GM21737 (cell line): Measurements from ENCODE around the gene PLSCR1.
"Not testable (repeated sequence)": the region's sequence is repeated elsewhere in the genome, so short reads cannot be mapped to it uniquely, and the experiment has no call there.

Experiments
- ATAC-seq: cut with Tn5 transposase; IDR thresholded peaks from one replicate; pipeline ENCODE4 v1.9.1; 2021; ENCODE audit warnings: mild to moderate bottlenecking, moderate library complexity; ENCODE audit not compliant: unreplicated experiment

The PLSCR1 gene

GRCh38 chr3:146550743-146551510, 6.5 kb upstream of the PLSCR1 start:
- peak; percentile 76 for ATAC-seq

DNA sequence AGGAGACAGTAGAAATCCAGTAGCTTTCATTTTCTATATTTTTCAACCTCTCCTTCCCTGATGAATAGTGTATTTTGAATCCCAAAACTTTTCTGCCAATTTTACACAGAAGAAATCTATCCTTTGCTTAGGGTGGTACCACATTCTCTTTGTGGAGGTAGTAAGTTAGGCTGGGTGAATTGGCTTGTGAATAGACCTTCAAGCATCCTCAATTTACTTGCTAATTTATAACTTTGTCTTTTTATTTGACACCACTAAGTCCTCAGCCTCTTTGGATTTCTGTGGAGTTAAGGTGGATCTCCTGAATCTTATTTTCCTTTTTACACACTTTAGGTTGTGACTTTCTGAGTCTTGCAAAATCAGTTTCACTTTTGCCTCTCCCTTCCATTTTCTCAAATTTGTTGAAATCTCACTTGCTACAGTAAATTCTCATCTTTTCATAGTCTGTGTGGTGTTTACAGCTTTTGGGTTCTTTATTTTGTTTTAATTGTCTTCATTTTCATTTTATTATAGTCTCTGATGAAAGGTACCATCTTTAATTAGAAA, 5.7 kb upstream of the PLSCR1 start:
- ATAC-seq: no peak

DNA sequence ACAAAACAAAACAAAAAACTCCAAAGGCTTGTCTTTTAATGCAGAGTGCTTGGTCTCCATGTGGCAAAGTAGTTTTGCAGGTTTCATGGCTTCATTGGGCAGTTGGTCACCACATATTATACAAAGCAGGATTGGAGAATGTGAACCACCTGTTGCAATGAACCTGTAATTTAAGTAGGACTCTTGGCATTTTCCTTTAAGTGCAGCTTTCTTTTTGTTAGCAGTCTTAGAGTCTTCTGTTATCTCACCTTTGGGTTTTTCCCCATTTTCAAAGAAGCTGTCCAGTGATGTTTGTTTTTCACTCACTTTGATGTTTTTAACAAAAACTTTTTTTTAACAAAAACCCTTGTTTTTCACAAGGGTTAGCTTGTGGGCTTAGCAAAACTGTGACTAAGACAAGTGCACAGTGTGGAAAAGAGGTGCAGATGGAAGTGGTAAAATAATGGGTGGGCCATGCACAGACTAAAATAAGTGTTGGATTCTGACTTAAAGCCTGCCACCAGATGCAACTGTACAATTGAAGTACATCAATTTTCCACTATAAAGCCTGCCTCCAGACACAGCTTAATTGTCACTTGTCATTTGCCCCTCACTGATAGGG, 2.9 kb upstream of the PLSCR1 start:
- no peak for ATAC-seq

DNA sequence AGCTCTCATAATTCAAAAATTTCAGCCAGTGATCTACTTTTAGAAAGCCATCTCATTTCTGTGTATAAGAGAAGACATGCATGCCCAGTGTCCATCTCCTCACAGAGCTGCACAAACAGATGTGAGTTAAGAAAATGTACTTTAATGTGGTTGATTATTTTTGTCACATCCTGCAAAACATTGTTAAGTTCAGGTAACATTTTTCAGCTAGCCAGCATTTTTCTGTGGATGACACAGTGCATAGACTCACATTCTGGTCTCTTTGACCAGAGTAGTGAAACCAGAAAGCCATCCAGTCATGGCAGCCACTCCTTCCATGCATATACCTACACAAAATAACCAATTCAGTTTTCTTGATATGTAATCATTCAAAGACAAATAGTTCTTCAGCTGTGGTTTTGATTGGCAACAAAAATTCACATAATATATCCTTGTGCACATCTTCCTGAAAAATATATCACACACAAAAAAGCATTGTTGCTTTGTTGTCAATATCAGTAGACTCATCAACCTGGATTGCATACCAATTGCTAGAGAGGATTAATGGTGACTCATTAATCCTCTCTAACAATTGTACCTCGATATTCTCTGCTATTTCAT, 2.1 kb upstream of the PLSCR1 start:
- no peak for ATAC-seq

DNA sequence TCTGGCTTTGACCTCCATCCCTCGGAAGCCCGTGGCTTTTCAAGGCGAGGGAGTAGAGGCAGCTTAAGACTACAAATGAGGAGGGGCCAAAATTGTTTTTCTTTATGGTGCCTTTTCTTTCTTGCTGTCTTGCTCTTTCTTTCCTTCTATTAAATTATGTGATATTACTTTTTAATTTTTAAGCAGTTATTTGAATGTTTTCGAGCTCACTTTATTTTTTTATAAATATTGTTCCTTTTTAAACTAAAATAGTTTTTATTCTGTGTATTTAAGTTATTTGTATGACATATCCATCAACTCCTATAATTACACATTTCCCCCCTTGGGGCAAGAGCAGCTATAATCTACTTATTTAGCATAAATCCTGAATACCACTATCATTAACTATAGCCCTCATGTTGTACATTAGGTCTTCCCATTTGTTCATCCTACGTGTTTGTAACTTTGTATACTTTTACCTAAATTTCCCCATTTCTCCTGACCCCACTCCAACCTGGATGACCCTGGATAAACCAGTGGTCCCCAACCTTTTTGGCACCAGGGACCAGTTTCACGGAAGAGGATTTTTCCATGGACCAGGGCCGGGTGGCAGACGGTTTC, 622 bp upstream of the PLSCR1 start:
- ATAC-seq: no peak

DNA sequence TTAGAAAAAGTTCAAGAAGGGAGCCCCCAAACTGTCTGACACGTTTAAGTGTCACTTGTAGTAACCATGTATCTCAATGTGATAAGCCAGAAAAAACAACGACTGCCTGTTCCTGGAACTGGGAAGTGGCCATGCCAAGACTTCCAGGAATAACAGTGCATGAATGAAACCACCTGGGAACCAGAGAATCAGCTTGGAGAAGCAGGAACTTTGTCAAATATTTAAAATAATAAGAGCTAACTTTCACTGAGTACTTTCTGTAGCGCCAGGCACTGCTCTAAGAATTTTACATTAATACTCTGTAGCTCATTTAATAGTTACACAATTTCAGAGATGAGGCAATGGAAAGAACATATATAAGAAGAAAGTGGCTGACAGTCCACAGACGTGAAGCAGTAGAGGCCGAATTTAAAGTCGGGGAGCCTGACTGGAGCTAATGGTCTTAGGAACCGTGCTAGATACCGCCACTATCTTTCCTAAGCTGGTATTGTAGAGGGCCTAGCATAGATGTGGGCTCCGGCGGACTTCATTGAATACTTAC, 876 bp downstream of the PLSCR1 start:
- ATAC-seq: peak; percentile 8

DNA sequence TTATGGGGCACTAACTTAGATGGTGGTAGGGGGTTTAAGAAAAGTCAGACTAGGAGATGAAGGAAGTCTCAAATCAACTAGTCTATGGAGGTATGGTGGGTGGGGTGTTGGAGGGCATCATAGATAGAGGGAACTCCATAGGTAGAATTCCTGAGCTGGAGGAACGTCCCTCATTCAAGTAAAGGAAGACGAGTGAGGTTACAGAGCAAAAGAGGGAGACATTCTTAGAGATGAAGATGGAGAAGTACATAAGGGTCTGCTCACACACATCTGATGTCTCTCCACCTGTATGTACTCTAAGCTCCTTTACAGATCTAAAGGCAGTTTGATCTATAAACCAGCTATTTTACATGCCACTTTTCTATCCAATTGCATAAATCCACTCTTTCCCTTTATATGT, 1.4 kb downstream of the PLSCR1 start:
- ATAC-seq: no peak

DNA sequence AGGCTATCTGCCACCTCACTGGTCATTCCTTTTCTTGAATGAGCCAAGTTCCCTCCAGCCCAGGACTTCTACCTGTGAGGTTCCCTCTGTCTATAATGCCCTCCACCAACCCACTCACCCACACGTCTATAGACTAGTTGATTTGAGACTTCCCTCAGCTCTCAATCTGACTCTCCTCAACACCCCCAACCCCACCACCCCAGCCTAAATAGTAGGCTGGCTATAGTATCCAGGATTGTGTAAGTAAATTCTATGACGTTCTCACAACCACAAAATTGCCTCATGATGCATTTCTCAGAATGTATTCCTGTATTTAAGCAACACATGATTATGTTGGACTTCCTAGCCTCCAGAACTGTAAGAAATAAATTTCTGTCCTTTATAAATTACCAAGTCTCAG, 2.2 kb downstream of the PLSCR1 start:
- no peak for ATAC-seq

- ATAC-seq: no peak
Observed at GRCh38 chr3:146540978-146541377, 3.4 kb downstream of the PLSCR1 start.

DNA sequence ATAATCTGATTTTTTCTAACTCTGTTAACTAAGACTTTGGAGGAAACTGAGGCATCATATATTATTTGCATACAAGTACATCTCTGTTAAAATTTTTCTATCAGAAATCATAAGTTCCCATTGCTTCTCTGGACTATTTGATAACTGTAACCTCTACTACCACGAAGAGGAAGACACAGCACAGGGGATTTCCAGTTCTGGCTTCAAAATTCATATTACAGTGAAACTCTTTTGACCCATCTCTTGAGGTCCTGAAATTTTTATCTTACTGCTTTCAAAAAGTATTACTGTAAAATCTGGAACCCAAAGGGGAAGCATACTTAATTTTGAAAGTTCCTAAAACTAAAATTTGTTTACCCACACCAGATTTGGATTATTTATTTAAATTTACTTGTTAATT, 4.2 kb downstream of the PLSCR1 start:
- no peak for ATAC-seq

DNA sequence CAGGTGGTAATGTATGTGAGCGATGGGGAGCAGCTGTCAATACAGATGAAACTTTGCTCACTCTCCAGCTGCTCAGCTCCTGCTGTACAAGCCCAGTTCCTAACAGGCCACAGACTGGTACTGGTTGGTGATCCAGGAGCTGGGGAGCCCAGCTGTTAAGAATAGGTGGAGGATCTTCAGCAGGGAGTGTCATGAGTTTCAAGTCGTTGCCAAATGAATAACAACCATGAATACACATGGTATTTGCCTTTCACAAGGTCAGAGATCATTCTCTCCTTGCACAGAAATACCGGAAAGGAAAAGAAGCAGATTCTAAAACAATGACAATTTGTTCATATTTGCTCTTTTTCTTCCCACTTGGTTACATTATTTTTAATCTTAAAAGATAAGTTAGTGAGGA, 5.1 kb downstream of the PLSCR1 start:
- no peak for ATAC-seq

GRCh38 chr3:146537603-146538002, 6.8 kb downstream of the PLSCR1 start:
- no peak for ATAC-seq

DNA sequence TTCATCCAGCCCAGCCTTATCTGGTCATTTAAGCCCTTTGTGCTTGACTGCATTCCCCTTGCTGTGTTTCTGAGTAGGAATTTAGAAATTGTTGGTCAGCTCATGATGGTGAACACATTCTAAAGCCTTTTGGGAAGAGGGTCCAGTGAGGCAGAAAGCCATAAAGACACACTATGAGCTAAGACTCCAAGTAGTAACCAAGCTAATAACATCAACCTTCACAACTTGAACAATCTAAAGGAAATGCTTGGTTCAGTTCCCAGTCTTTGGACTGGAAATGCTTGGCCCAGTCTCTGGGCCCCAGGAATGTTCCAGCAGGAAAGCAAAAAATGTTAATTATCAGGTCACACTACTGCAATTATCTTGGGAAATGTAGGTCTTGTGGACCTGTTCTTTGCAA, 7.7 kb downstream of the PLSCR1 start:
- no peak for ATAC-seq

GRCh38 chr3:146532406-146532805, 12.0 kb downstream of the PLSCR1 start:
- ATAC-seq: no peak

GRCh38 chr3:146530609-146531008, 13.8 kb downstream of the PLSCR1 start:
- no peak for ATAC-seq

- ATAC-seq: no peak
Observed at GRCh38 chr3:146529021-146529420, 15.4 kb downstream of the PLSCR1 start.

- ATAC-seq: no peak
Observed at GRCh38 chr3:146524961-146525360, 19.4 kb downstream of the PLSCR1 start.

DNA sequence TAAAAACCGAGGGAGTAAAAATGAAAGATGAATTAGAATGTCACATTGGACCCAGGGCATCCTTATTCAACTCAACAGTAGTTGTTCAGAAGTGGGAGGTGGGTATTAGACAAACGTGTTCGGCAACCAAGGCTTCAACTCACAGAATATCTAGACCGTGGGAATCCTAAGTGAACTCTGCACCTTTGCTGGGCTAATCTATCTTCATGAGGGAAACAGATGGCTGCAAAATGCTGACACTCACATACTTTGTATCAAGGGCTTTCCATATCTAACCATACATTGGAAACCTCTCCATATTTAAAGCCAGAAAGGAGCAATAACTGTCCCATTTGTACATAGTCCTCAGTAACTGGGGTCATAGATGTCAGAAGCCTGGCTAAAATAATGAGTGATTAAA, 20.9 kb downstream of the PLSCR1 start:
- ATAC-seq: no peak

- ATAC-seq: not testable (repeated sequence)
Observed at GRCh38 chr3:146522174-146523158, 21.9 kb downstream of the PLSCR1 start.

DNA sequence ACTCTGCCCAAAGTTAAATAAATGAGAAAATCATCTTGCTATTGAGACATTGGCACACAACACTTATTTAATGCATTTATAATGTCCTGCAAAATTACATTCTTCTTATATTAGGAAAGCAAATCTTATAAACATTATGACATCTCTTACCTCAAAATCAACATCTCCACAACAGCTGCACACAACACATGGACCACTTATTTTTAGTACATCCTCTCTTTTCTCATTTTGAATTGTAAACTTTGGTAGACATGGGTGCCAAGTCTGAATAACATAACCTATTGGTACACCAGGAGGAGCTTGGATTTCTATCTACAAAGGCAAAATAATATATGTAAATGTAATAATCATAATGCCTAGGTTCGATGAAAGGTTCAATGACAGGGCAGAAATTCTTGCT, 23.0 kb downstream of the PLSCR1 start:
- no peak for ATAC-seq
